Measurements from ENCODE around the gene ZNF316. TPM values are rescaled to one million over a fixed set of nuclear protein-coding genes. Genes with fewer than 3 reads are reported as not detected.
A peak's percentile ranks its signal among the peaks of the same experiment; 100 is the strongest.

The ZNF316 gene
- total and polyA plus RNA-seq, 2 experiments from 2014 or later = 1.1 to 17.4 TPM

DNA sequence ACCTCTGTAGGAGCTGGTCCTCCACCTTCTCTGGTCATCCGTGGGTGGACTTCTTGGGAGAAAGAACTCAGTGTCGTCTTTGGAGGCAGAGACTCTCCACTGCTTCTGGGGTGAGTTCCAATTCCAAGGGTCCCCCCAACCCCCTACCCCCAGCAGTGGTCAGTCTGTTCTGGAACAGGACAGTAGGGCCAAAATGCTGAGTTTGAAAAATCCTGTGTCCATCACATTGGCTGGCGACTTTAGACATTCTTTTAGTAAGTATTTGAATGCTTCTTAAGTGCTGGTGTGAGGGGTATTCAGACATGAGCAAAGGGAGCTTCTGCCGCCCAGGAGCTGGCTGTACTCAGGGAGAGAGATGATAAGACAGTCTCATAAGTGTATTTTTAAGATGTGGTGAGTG is 1.9 kb downstream of the ZNF316 start:
- TF ChIP-seq ZNF462 (CRISPR knock-in tag; IDR thresholded peaks at IDR 0.05) = no peak
- TF ChIP-seq STAT1 (IDR thresholded peaks at IDR 0.05; ENCODE audit: unreplicated experiment) = no peak
- no peak for TF ChIP-seq ZNF114 (CRISPR knock-in tag; IDR thresholded peaks at IDR 0.05)
- TF ChIP-seq, protein P1, sequence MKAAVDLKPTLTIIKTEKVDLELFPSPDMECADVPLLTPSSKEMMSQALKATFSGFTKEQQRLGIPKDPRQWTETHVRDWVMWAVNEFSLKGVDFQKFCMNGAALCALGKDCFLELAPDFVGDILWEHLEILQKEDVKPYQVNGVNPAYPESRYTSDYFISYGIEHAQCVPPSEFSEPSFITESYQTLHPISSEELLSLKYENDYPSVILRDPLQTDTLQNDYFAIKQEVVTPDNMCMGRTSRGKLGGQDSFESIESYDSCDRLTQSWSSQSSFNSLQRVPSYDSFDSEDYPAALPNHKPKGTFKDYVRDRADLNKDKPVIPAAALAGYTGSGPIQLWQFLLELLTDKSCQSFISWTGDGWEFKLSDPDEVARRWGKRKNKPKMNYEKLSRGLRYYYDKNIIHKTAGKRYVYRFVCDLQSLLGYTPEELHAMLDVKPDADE (IDR thresholded peaks at IDR 0.05) = no peak
- no peak for TF ChIP-seq JUNB (IDR thresholded peaks at IDR 0.05; ENCODE audit: unreplicated experiment)
- TF ChIP-seq CREB1 (CRISPR knock-in tag; IDR thresholded peaks at IDR 0.05; ENCODE audit: low read depth) = no peak
- no peak for TF ChIP-seq ZNF331 (CRISPR knock-in tag; IDR thresholded peaks at IDR 0.05; ENCODE audit: low read depth)
- TF ChIP-seq REST (IDR thresholded peaks at IDR 0.05; ENCODE audit: unreplicated experiment) = no peak
- no peak for TF ChIP-seq EZH2phosphoT487 (IDR thresholded peaks at IDR 0.05; ENCODE audit: unreplicated experiment)
- no peak for TF ChIP-seq EZH2 (IDR thresholded peaks at IDR 0.05; ENCODE audit: low read depth, unreplicated experiment)
- TF ChIP-seq, protein P2, sequence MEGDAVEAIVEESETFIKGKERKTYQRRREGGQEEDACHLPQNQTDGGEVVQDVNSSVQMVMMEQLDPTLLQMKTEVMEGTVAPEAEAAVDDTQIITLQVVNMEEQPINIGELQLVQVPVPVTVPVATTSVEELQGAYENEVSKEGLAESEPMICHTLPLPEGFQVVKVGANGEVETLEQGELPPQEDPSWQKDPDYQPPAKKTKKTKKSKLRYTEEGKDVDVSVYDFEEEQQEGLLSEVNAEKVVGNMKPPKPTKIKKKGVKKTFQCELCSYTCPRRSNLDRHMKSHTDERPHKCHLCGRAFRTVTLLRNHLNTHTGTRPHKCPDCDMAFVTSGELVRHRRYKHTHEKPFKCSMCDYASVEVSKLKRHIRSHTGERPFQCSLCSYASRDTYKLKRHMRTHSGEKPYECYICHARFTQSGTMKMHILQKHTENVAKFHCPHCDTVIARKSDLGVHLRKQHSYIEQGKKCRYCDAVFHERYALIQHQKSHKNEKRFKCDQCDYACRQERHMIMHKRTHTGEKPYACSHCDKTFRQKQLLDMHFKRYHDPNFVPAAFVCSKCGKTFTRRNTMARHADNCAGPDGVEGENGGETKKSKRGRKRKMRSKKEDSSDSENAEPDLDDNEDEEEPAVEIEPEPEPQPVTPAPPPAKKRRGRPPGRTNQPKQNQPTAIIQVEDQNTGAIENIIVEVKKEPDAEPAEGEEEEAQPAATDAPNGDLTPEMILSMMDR (conservative IDR thresholded peaks at IDR 0.05; ENCODE audit: low read depth in 2 of 2) = no peak
- no peak for TF ChIP-seq NANOG (IDR thresholded peaks at IDR 0.05; ENCODE audit: borderline replicate concordance)
- Histone ChIP-seq H3K9me2 (ENCODE audit: insufficient read depth) (no peaks in the 10 kb centered on the region), H3K27ac (ENCODE audit: low read depth) (no peak overlapping the region), H3K4me2 (no peak overlapping the region), H3K36me3 (ENCODE audit: insufficient read depth) (no peaks in the 10 kb centered on the region), H3K79me2 (replicated peaks; ENCODE audit: insufficient read depth) (no peaks in the 10 kb centered on the region), H3K4me3 (no peak overlapping the region), H3K4me1 (ENCODE audit: insufficient read depth) (no peaks in the 10 kb centered on the region; the same call in 1 of the 2 replicates), H4K20me1 (replicated peaks; ENCODE audit: insufficient read depth) (no peaks in the 10 kb centered on the region; the same call in 1 of the 2 replicates), H3K27me3 (ENCODE audit: insufficient read depth) (no peaks in the 10 kb centered on the region), H3F3A (replicated peaks; ENCODE audit: low read depth) (no peaks in the 10 kb centered on the region), H2AFZ (no peak overlapping the region)
- DNase-seq (ENCODE audit: low spot score) (no peak), ATAC-seq (no peak)
- peaks cover 9% of the 10 kb centered on the region for H3K36me3 Mint-ChIP-seq (ENCODE audit: low read depth)
- peak overlapping the region; percentile 71 for H3K4me3 Mint-ChIP-seq
- peaks cover 27% of the 10 kb centered on the region for H3K27me3 Mint-ChIP-seq (ENCODE audit: insufficient read depth, low read depth, poor library complexity)
- H3K4me1 Mint-ChIP-seq = peaks cover 18% of the 10 kb centered on the region
- H3K9me3 Mint-ChIP-seq = no peaks in the 10 kb centered on the region
- no peak overlapping the region for H3K27ac Mint-ChIP-seq

Measured in GM23338 (cell line).